A549 treated with DMSO at 1 μM for 4 hours (cell line): ENCODE results near the gene SYT13. TPM values are rescaled to one million over a fixed set of nuclear protein-coding genes. Genes with fewer than 3 reads are reported as not detected.

Source experiments
- total RNA-seq: library from RNA; stranded (reverse); fragments of 200-300 nt; extraction: Qiagen RNA extraction; gene quantifications from 5 replicates; pipeline ENCODE4 v1.2.3, GENCODE V29; 2022; ENCODE audit warnings: low read depth

The SYT13 gene, protein sequence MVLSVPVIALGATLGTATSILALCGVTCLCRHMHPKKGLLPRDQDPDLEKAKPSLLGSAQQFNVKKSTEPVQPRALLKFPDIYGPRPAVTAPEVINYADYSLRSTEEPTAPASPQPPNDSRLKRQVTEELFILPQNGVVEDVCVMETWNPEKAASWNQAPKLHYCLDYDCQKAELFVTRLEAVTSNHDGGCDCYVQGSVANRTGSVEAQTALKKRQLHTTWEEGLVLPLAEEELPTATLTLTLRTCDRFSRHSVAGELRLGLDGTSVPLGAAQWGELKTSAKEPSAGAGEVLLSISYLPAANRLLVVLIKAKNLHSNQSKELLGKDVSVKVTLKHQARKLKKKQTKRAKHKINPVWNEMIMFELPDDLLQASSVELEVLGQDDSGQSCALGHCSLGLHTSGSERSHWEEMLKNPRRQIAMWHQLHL
- total RNA-seq = 8.3 to 10.5 TPM (median 8.9 TPM) in 5 replicates

DNA sequence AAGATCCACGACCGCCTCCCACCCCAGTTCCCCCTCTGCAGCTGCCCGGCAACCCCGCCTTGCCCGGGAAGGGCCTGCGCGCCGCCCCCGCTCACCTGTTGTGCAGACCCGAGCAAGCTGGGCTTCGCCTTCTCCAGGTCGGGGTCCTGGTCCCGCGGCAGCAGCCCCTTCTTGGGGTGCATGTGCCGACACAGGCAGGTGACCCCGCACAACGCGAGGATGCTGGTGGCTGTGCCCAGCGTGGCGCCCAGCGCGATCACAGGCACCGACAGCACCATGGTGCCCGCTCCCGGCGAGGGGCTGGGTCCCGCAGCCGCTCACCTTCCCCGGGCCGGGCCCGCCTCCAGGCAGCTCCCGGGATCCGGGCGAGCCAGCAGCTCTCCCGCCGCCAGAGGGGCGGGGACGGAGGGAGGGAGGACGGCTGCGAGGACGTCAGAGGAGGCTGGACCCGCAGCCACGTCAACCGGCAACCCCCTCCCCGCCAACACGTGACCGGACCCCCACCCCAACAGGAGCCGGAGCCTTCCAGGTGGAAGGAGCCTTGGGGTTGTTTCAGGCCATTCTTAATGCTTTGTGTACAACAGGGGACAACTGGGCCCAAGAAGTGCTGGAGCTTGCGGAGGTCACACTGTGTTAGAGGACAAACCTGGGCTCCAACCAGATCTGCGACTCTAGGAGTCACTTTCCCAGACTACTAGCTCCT, at the start of gene SYT13:
Gene SYT13 (minus strand): TSS at position 412 of the 703 bp plus-strand sequence. CDS start 134 bp downstream, at position 278.

Other genes with a start within 250 kb of the SYT13 start
- 6.0 to 9.4 TPM (median 8.1 TPM) in 5 replicates for gene PRDM11, start 139.7 kb downstream of the SYT13 start, total RNA-seq